Keratinocyte (primary cell): ENCODE data around the gene RUVBL2. TPM values are rescaled to one million over a fixed set of nuclear protein-coding genes. Genes with fewer than 3 reads are reported as not detected.

Experiments
- DNase-seq: peaks from one replicate; pipeline ENCODE4 v3.0.0-alpha.2; 2011; ENCODE audit warnings: low read depth, missing footprints, low spot score
- FAIRE-seq: peaks from 2 replicates; lab custom pipeline; 2011; peaks lifted over from hg19 to GRCh38; lab: Jason Lieb, UNC
- H2AFZ ChIP-seq: 2 replicates; pipeline ENCODE4 v1.6.0; 2012; ENCODE audit warnings: low read length, control low read depth, inconsistent platforms; ENCODE audit not compliant: control insufficient read depth
- H3K27ac ChIP-seq: 2 replicates; pipeline ENCODE4 v1.5.1; 2011; ENCODE audit warnings: low read length; ENCODE audit not compliant: control insufficient read depth, insufficient read depth
- H3K27me3 ChIP-seq: 3 replicates; pipeline ENCODE4 v1.6.0; 2011; ENCODE audit warnings: low read length; ENCODE audit not compliant: control insufficient read depth, insufficient read depth; ENCODE audit errors: extremely low read depth
- H3K36me3 ChIP-seq, 2 experiments: 2 replicates in 1 of 2; 3 replicates in 1 of 2; pipeline ENCODE4 v1.5.1; 2011; ENCODE audit warnings: low read length in 2 of 2, mild to moderate bottlenecking in 1 of 2; ENCODE audit not compliant: control insufficient read depth in 2 of 2, insufficient read depth in 2 of 2; ENCODE audit errors: extremely low read depth in 1 of 2
- H3K4me1 ChIP-seq: 3 replicates; pipeline ENCODE4 v1.5.1; 2011; ENCODE audit warnings: low read length; ENCODE audit not compliant: control insufficient read depth, insufficient read depth; ENCODE audit errors: extremely low read depth
- H3K4me2 ChIP-seq: 3 replicates; pipeline ENCODE4 v1.6.0; 2011; ENCODE audit warnings: low read depth, low read length; ENCODE audit not compliant: control insufficient read depth, insufficient read depth; ENCODE audit errors: extremely low read depth
- H3K4me3 ChIP-seq, 3 experiments: fragments of 200-600 bp in 1 of 3; sonication (generic) in 1 of 3; 2 replicates in 2 of 3; 3 replicates in 1 of 3; pipeline ENCODE4 v1.5.1; 2011 to 2016; ENCODE audit warnings: low read length in 3 of 3, mild to moderate bottlenecking in 3 of 3, control low read depth in 2 of 3, inconsistent platforms in 1 of 3, low read depth in 1 of 3, mixed read lengths in 1 of 3, mixed run types in 1 of 3, moderate library complexity in 1 of 3; ENCODE audit not compliant: control insufficient read depth in 2 of 3, insufficient read depth in 2 of 3; ENCODE audit errors: extremely low read depth in 1 of 3
- H3K79me2 ChIP-seq: 2 replicates; pipeline ENCODE4 v1.6.0; 2012; ENCODE audit warnings: low read length; ENCODE audit not compliant: control insufficient read depth, insufficient read depth
- H3K9ac ChIP-seq: 3 replicates; pipeline ENCODE4 v1.6.0; 2011; ENCODE audit warnings: low read length; ENCODE audit not compliant: control insufficient read depth, insufficient read depth; ENCODE audit errors: extremely low read depth
- H3K9me1 ChIP-seq: 3 replicates; pipeline ENCODE4 v1.6.0; 2011; ENCODE audit warnings: low read length; ENCODE audit not compliant: control insufficient read depth, insufficient read depth; ENCODE audit errors: extremely low read depth
- H3K9me3 ChIP-seq: 2 replicates; pipeline ENCODE4 v1.5.1; 2012; ENCODE audit warnings: low read depth, low read length; ENCODE audit not compliant: control insufficient read depth
- H4K20me1 ChIP-seq: 3 replicates; pipeline ENCODE4 v1.6.0; 2011; ENCODE audit warnings: low read length; ENCODE audit not compliant: control insufficient read depth, insufficient read depth; ENCODE audit errors: extremely low read depth
- CTCF ChIP-seq, 3 experiments: IDR thresholded peaks in 1 of 3; conservative IDR thresholded peaks in 1 of 3; optimal IDR thresholded peaks in 1 of 3; 2 replicates in 2 of 3; 3 replicates in 1 of 3; pipeline versions ENCODE3 to v1.5.1; 2011; ENCODE audit warnings: low read length in 3 of 3, mild to moderate bottlenecking in 3 of 3, moderate library complexity in 2 of 3, control low read depth in 1 of 3, inconsistent platforms in 1 of 3; ENCODE audit not compliant: insufficient read depth in 2 of 3; ENCODE audit errors: extremely low read depth in 1 of 3
- EZH2 ChIP-seq: IDR thresholded peaks from one replicate; pipeline ENCODE4 v1.6.1; 2012; ENCODE audit warnings: inconsistent platforms, mild to moderate bottlenecking, low read length, moderate library complexity
- dilution Hi-C: fragments of 300-500 bp; cut with MboI; formaldehyde crosslinking; loops from one replicate; pipeline ENCODE4 v1.7.0; 2020; ENCODE audit warnings: low sequenced_read_pairs; ENCODE audit not compliant: extremely low pct_ligation_motif_present
- polyA plus RNA-seq, 5 experiments: library from polyadenylated mRNA; depleted of rRNA in 3 of 5; stranded (reverse) in 3 of 5; stranded (forward) in 1 of 5; unstranded in 1 of 5; fragments of >200 nt; gene quantifications; 1 replicate in 1 of 5; 2 replicates in 3 of 5; 3 replicates in 1 of 5; pipeline versions ENCODE4 v1.2.1 to v1.2.3, GENCODE V29; 2011 to 2012; ENCODE audit warnings: missing spikeins in 2 of 5, low read depth in 1 of 5, low replicate concordance in 1 of 5

RUVBL2 gene
- polyA plus RNA-seq, 1 donor (not counting 4 experiments of a cell fraction or from before 2014, with no cell fraction given), result 126 TPM

GRCh38 chr19:48950830-48951519, 42.7 kb upstream of the RUVBL2 start:
- H3K4me3 ChIP-seq, result no peak overlapping the region
- dilution Hi-C loops, result no loop called here
- H3K4me2 ChIP-seq, result no peak overlapping the region
- H3K4me1 ChIP-seq, result peaks cover 5% of the 10 kb centered on the region
- FAIRE-seq (no peak), DNase-seq (no peak)
- peaks cover 11% of the 10 kb centered on the region for H3K79me2 ChIP-seq
- TF ChIP-seq CTCF (optimal IDR thresholded peaks at IDR 0.05 in 1 of 3, IDR thresholded peaks at IDR 0.05 in 1 of 3, conservative IDR thresholded peaks at IDR 0.05 in 1 of 3; ENCODE audit: extremely low read depth in 1 of 3, insufficient read depth in 2 of 3, low read length in 3 of 3), result no peak
- TF ChIP-seq EZH2, result no peak
- no peaks in the 10 kb centered on the region for H3K9me3 ChIP-seq
- H3K36me3 ChIP-seq, result peaks cover 0 to 2% of the 10 kb centered on the region in 2 experiments
- no peak overlapping the region for H2AFZ ChIP-seq
- H3K27ac ChIP-seq, result no peak overlapping the region
- H3K9ac ChIP-seq, result no peak overlapping the region
- no peaks in the 10 kb centered on the region for H3K9me1 ChIP-seq
- H3K27me3 ChIP-seq, result no peaks in the 10 kb centered on the region
- no peaks in the 10 kb centered on the region for H4K20me1 ChIP-seq

GRCh38 chr19:48953141-48953540, 40.5 kb upstream of the RUVBL2 start:
- no peak overlapping the region for H3K4me2 ChIP-seq
- H3K4me1 ChIP-seq, result peaks cover 5% of the 10 kb centered on the region
- dilution Hi-C loops, result no loop called here
- no peak overlapping the region for H3K9ac ChIP-seq
- H3K9me3 ChIP-seq, result no peaks in the 10 kb centered on the region
- DNase-seq, result no peak
- H3K9me1 ChIP-seq, result no peaks in the 10 kb centered on the region
- no peak for FAIRE-seq
- no peaks in the 10 kb centered on the region for H4K20me1 ChIP-seq
- no peak overlapping the region for H2AFZ ChIP-seq
- H3K4me3 ChIP-seq, result no peak overlapping the region
- TF ChIP-seq EZH2 (no peak), CTCF (optimal IDR thresholded peaks at IDR 0.05 in 1 of 3, IDR thresholded peaks at IDR 0.05 in 1 of 3, conservative IDR thresholded peaks at IDR 0.05 in 1 of 3; ENCODE audit: extremely low read depth in 1 of 3, insufficient read depth in 2 of 3, low read length in 3 of 3) (no peak)
- peaks cover 19% of the 10 kb centered on the region for H3K79me2 ChIP-seq
- H3K36me3 ChIP-seq, result peaks cover 4 to 6% of the 10 kb centered on the region in 2 experiments
- no peak overlapping the region for H3K27ac ChIP-seq
- H3K27me3 ChIP-seq, result no peaks in the 10 kb centered on the region
